Measurements from ENCODE around the gene PBXIP1. TPM values are rescaled to one million over a fixed set of nuclear protein-coding genes. Genes with fewer than 3 reads are reported as not detected.

Gene PBXIP1
- total and polyA plus RNA-seq, 2 of the 13 experiments (the other 11 are each of a cell fraction or from before 2014, with no cell fraction given): 16.3 to 31.9 TPM

- intact Hi-C loops (cut with micrococcal nuclease; ENCODE audit: unreplicated experiment) (loop anchor here (5.0 kb wide), 1 partner anchor 64 kb away; the partner anchor contains the start of gene EFNA4), in situ Hi-C loops (cut with HindIII; ENCODE audit: extremely low pct_ligation_motif_present, low pct_unique_long_range_greater_than_20kb) (loop anchor here (5.0 kb wide), 1 partner anchor 36 kb away; the partner anchor contains the start of gene PYGO2)
- TF ChIP-seq ZUFSP (CRISPR knock-in tag; IDR thresholded peaks at IDR 0.05; ENCODE audit: borderline replicate concordance) (no peak), AKAP8 (CRISPR knock-in tag; IDR thresholded peaks at IDR 0.05) (peak; percentile 2; the same call in 1 of the 2 replicates), GATAD2A (CRISPR knock-in tag; IDR thresholded peaks at IDR 0.05) (no peak), HNRNPLL (IDR thresholded peaks at IDR 0.05; ENCODE audit: low read depth, low read length, poor library complexity, severe bottlenecking) (no peak), ZNF136 (CRISPR knock-in tag; IDR thresholded peaks at IDR 0.05; ENCODE audit: low read depth) (no peak), CTCF (CRISPR knock-in tag; IDR thresholded peaks at IDR 0.05) (peak; percentile 39), FOXK2 (IDR thresholded peaks at IDR 0.05) (no peak)
- DNase-seq (ENCODE audit: low spot score) (no peak), ATAC-seq (no peak), FAIRE-seq (no peak)
- no TSS peak for BruUV-seq (replicated peaks)
- H3K9ac ChIP-seq (ENCODE audit: insufficient read depth, low read depth, low read length): no peak overlapping the region
- H3K4me1 ChIP-seq (ENCODE audit: insufficient read depth, low read length): peaks cover 18% of the 10 kb centered on the region
- CTCF ChIA-PET (ENCODE audit: low intra/inter-chr PET ratio, low total read pairs): interaction anchor here (2.8 to 6.8 kb wide), 2 partner anchors 19 to 92 kb away, joined by 11 to 54 read pairs; no protein-coding TSS in a partner anchor
- no peaks in the 10 kb centered on the region for H4K20me1 ChIP-seq (ENCODE audit: insufficient read depth, low read length)
- no peak overlapping the region for H3K4me2 ChIP-seq (ENCODE audit: low read depth, low read length)
- H3K27me3 ChIP-seq (ENCODE audit: control insufficient read depth in 1 of 2, insufficient read depth in 2 of 2, low read length in 2 of 2): no peaks in the 10 kb centered on the region; a peak in 1 of 5 replicates
- H3K9me3 ChIP-seq (ENCODE audit: low read length): no peaks in the 10 kb centered on the region
- H3K36me3 ChIP-seq (replicated peaks in 1 of 2; ENCODE audit: control insufficient read depth in 1 of 2, insufficient read depth in 2 of 2, low read length in 2 of 2): no peaks in the 10 kb centered on the region
- POLR2A ChIA-PET: interaction anchor here (3.9 to 6.7 kb wide), 2 partner anchors 25 to 43 kb away, joined by 21 to 86 read pairs; partner anchors contain the start of gene PBXIP1
- H3K4me3 ChIP-seq (replicated peaks in 1 of 3; ENCODE audit: insufficient read depth in 1 of 3, low read depth in 2 of 3, low read length in 3 of 3): no peak overlapping the region
- H3K79me2 ChIP-seq (ENCODE audit: insufficient read depth, low read length): peaks cover 7% of the 10 kb centered on the region
- H3K27ac ChIP-seq (ENCODE audit: extremely low read length, insufficient read depth, low read length): no peak overlapping the region
- 88% methylated on average over 16 of the region's 16 CpGs for WGBS (ENCODE audit: low lambda C conversion rate)
- no peak overlapping the region for H2AFZ ChIP-seq (ENCODE audit: low read length)
Observed at GRCh38 chr1:154998201-154998780, 42.4 kb upstream of the PBXIP1 start.
